ENCODE results near the gene OR10A6. TPM values are rescaled to one million over a fixed set of nuclear protein-coding genes. Genes with fewer than 3 reads are reported as not detected.
A peak's percentile ranks its signal among the peaks of the same experiment; 100 is the strongest.

Gene OR10A6
- total RNA-seq, 4 donors from 2014 or later = not detected

- Histone ChIP-seq H3K9me3 (no peaks in the 10 kb centered on the region), H3K4me3 (no peak overlapping the region), H3K27me3 (no peaks in the 10 kb centered on the region), H3K4me1 (no peaks in the 10 kb centered on the region), H3K36me3 (no peaks in the 10 kb centered on the region), H3K27ac (peak overlapping the region in 2 of 4 donors; percentile 76 to 80)
- no peak for TF ChIP-seq POLR2A (IDR thresholded peaks at IDR 0.05)
- no peak for TF ChIP-seq EP300 (IDR thresholded peaks at IDR 0.05)
- TF ChIP-seq CTCF (IDR thresholded peaks at IDR 0.05) = no peak
- DNase-seq (ENCODE audit: low spot score in 2 of 2) = no peak
- WGBS, 2 donors = 44 to 48% methylated on average over 3 of the region's 3 CpGs
Measured at GRCh38 chr11:7969756-7970646, 38.9 kb upstream of the OR10A6 start.

- no peaks in the 10 kb centered on the region for H3K36me3 ChIP-seq
- no peak overlapping the region for H3K4me3 ChIP-seq
- H3K4me1 ChIP-seq = no peaks in the 10 kb centered on the region
- no peak overlapping the region for H3K27ac ChIP-seq
- TF ChIP-seq POLR2A (IDR thresholded peaks at IDR 0.05) (no peak), CTCF (IDR thresholded peaks at IDR 0.05) (no peak), EP300 (IDR thresholded peaks at IDR 0.05) (no peak)
- no peaks in the 10 kb centered on the region for H3K27me3 ChIP-seq
- no peak for DNase-seq (ENCODE audit: low spot score in 2 of 2)
- 49 to 64% methylated on average over 2 of the region's 2 CpGs for WGBS, 2 donors
- H3K9me3 ChIP-seq = no peaks in the 10 kb centered on the region
Measured at GRCh38 chr11:7968686-7969085, 37.6 kb upstream of the OR10A6 start.

GRCh38 chr11:7967826-7968225 is 36.8 kb upstream of the OR10A6 start:
- Histone ChIP-seq H3K27me3 (no peaks in the 10 kb centered on the region), H3K36me3 (no peaks in the 10 kb centered on the region), H3K27ac (no peak overlapping the region), H3K4me1 (no peaks in the 10 kb centered on the region), H3K9me3 (no peaks in the 10 kb centered on the region), H3K4me3 (no peak overlapping the region)
- TF ChIP-seq POLR2A (IDR thresholded peaks at IDR 0.05) (no peak), EP300 (IDR thresholded peaks at IDR 0.05) (no peak), CTCF (IDR thresholded peaks at IDR 0.05) (no peak)
- no peak for DNase-seq (ENCODE audit: low spot score in 2 of 2)

GRCh38 chr11:7967097-7967496 is 36.0 kb upstream of the OR10A6 start:
- 82 to 86% methylated on average over 1 of the region's 1 CpG for WGBS, 2 donors
- no peak for TF ChIP-seq EP300 (IDR thresholded peaks at IDR 0.05)
- Histone ChIP-seq H3K27ac (no peak overlapping the region), H3K4me3 (no peak overlapping the region), H3K36me3 (no peaks in the 10 kb centered on the region), H3K9me3 (no peaks in the 10 kb centered on the region), H3K4me1 (no peaks in the 10 kb centered on the region), H3K27me3 (no peaks in the 10 kb centered on the region)
- no peak for DNase-seq (ENCODE audit: low spot score in 2 of 2)

- H3K27ac ChIP-seq = no peak within 1 kb of the TSS
- no peak within 1 kb of the TSS for H3K4me3 ChIP-seq
- no peak for DNase-seq (ENCODE audit: low spot score in 2 of 2)
- H3K36me3 ChIP-seq = no peaks in the 10 kb centered on the region
- H3K4me1 ChIP-seq = no peaks in the 10 kb centered on the region
- H3K27me3 ChIP-seq = no peaks in the 10 kb centered on the region
- peaks cover 0 to 2% (median 0%) of the 10 kb centered on the region in 4 donors for H3K9me3 ChIP-seq
- TF ChIP-seq POLR2A (IDR thresholded peaks at IDR 0.05) (no peak), EP300 (IDR thresholded peaks at IDR 0.05) (no peak), CTCF (IDR thresholded peaks at IDR 0.05) (no peak)
- 69 to 79% methylated on average over 1 of the region's 1 CpG for WGBS, 2 donors
Measured at GRCh38 chr11:7965386-7965785, 34.3 kb upstream of the OR10A6 start, which contains the start of gene NLRP10. Gene NLRP10 (minus strand): TSS chr11:7965447. CDS start chr11:7963495, 1,952 bp downstream.

Data from tibial nerve (tissue), 4 donors.